ENCODE data around the gene KIF16B.

KIF16B gene

DNA sequence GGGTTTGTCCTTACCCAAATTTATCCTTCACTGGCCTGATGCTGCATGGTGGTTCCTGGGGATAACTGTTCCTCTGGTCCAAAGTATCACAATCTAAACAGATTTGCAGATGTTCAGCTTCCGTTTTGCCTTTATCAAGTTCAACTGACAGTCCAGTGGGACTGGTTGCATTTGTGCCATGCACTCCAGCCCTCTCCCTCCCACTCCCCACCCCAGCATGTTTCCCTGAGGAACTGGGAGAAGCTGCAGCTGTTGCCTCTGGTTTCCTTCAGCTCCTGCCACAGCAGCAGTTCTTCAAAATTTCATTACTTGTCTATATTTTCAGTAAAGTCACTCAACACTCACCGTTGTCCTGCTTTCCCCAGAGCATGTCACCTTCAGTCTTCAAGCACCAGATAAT lies 39.5 kb upstream of the KIF16B start:
- H3K4me1 ChIP-seq, result peaks cover 6% of the 10 kb centered on the region

DNA sequence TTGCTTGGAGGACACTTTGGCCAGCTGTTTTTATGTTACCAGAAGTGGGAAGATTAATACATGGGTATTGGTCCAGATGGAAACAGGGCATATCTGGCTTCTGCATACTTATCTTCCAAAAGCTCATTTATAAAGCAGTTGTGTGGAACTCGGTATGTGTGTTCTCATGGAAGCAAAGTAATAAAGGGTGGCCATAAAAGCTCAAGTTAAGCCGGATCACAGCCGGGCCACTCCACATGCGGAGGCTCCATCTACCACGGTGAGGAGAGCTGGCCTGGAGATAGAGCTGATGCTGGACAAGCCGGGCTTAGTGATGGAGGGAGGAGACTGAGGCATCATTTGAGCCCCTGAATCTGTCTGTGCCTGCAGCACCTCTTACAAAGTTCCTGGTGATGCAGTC lies 38.6 kb upstream of the KIF16B start:
- H3K79me2 ChIP-seq, result no peaks in the 10 kb centered on the region
- H3K9me3 ChIP-seq (ENCODE audit: control insufficient read depth, low read length), result no peaks in the 10 kb centered on the region
- no peak overlapping the region for H3K4me2 ChIP-seq (ENCODE audit: low read length)
- H3K27me3 ChIP-seq (ENCODE audit: control insufficient read depth, insufficient read depth, low read length), result no peaks in the 10 kb centered on the region
- peaks cover 6% of the 10 kb centered on the region for H3K4me1 ChIP-seq
- TF ChIP-seq, protein P1, sequence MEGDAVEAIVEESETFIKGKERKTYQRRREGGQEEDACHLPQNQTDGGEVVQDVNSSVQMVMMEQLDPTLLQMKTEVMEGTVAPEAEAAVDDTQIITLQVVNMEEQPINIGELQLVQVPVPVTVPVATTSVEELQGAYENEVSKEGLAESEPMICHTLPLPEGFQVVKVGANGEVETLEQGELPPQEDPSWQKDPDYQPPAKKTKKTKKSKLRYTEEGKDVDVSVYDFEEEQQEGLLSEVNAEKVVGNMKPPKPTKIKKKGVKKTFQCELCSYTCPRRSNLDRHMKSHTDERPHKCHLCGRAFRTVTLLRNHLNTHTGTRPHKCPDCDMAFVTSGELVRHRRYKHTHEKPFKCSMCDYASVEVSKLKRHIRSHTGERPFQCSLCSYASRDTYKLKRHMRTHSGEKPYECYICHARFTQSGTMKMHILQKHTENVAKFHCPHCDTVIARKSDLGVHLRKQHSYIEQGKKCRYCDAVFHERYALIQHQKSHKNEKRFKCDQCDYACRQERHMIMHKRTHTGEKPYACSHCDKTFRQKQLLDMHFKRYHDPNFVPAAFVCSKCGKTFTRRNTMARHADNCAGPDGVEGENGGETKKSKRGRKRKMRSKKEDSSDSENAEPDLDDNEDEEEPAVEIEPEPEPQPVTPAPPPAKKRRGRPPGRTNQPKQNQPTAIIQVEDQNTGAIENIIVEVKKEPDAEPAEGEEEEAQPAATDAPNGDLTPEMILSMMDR (IDR thresholded peaks at IDR 0.05), result no peak
- no peak overlapping the region for H3K9ac ChIP-seq
- no peak overlapping the region for H2AFZ ChIP-seq
- H3K4me3 ChIP-seq (ENCODE audit: low read depth, low read length), result no peak overlapping the region
- no peak overlapping the region for H3K27ac ChIP-seq
- no peaks in the 10 kb centered on the region for H3K36me3 ChIP-seq (ENCODE audit: control insufficient read depth, insufficient read depth, low read length)

More for the DNA sequence above, 39.5 kb upstream of the KIF16B start:
- no peak overlapping the region for H3K4me3 ChIP-seq (ENCODE audit: low read depth, low read length)
- no peaks in the 10 kb centered on the region for H3K79me2 ChIP-seq
- no peaks in the 10 kb centered on the region for H3K27me3 ChIP-seq (ENCODE audit: control insufficient read depth, insufficient read depth, low read length)
- H3K27ac ChIP-seq, result no peak overlapping the region
- H3K9me3 ChIP-seq (ENCODE audit: control insufficient read depth, low read length), result no peaks in the 10 kb centered on the region
- H2AFZ ChIP-seq, result no peak overlapping the region
- H3K9ac ChIP-seq, result no peak overlapping the region
- no peak overlapping the region for H3K4me2 ChIP-seq (ENCODE audit: low read length)
- no peaks in the 10 kb centered on the region for H3K36me3 ChIP-seq (ENCODE audit: control insufficient read depth, insufficient read depth, low read length)
- TF ChIP-seq, protein P1 (IDR thresholded peaks at IDR 0.05), result no peak

- Histone ChIP-seq H3K36me3 (ENCODE audit: control insufficient read depth, insufficient read depth, low read length) (no peaks in the 10 kb centered on the region), H3K4me1 (no peaks in the 10 kb centered on the region), H2AFZ (no peak overlapping the region), H3K27ac (no peak overlapping the region), H3K79me2 (no peaks in the 10 kb centered on the region), H3K9ac (no peak overlapping the region), H3K4me2 (ENCODE audit: low read length) (no peak overlapping the region), H3K4me3 (ENCODE audit: low read depth, low read length) (no peak overlapping the region), H3K9me3 (ENCODE audit: control insufficient read depth, low read length) (no peaks in the 10 kb centered on the region), H3K27me3 (ENCODE audit: control insufficient read depth, insufficient read depth, low read length) (no peaks in the 10 kb centered on the region)
- TF ChIP-seq, protein P1 (IDR thresholded peaks at IDR 0.05), result no peak
Observed at GRCh38 chr20:16609066-16609465, 35.8 kb upstream of the KIF16B start.

DNA sequence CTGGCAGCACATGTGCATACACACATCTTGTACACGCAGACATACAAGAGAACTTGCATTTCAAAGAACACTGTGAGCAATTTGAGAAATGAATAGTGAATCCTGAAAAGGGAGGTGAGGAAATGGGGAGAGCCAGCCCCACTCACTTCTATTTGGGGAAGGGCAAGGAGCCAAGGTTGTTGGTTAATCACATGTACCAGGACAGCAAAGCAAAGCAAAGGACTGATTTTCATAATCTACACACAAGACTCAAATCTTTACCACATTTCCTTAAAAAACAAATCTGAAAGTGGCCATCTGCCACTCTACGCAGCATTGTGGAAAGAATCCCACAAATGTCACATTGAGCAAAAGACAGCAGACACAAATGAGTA lies 35.0 kb upstream of the KIF16B start:
- H3K27ac ChIP-seq, result no peak overlapping the region
- no peak overlapping the region for H3K9ac ChIP-seq
- no peak overlapping the region for H3K4me3 ChIP-seq (ENCODE audit: low read depth, low read length)

More for the DNA sequence above, 35.0 kb upstream of the KIF16B start:
- Histone ChIP-seq H3K9me3 (ENCODE audit: control insufficient read depth, low read length) (no peaks in the 10 kb centered on the region), H3K4me1 (no peaks in the 10 kb centered on the region), H2AFZ (no peak overlapping the region), H3K27me3 (ENCODE audit: control insufficient read depth, insufficient read depth, low read length) (no peaks in the 10 kb centered on the region), H3K79me2 (no peaks in the 10 kb centered on the region), H3K36me3 (ENCODE audit: control insufficient read depth, insufficient read depth, low read length) (no peaks in the 10 kb centered on the region), H3K4me2 (ENCODE audit: low read length) (no peak overlapping the region)
- TF ChIP-seq, protein P1 (IDR thresholded peaks at IDR 0.05), result no peak

Data from parathyroid adenoma (tissue), 2 donors.